GM21423 (cell line): Measurements from ENCODE around the gene SKOR1.

Source experiments
- ATAC-seq: cut with Tn5 transposase; IDR thresholded peaks from one replicate; pipeline ENCODE4 v1.9.1; 2021; ENCODE audit warnings: mild to moderate bottlenecking, moderate library complexity; ENCODE audit not compliant: unreplicated experiment

The SKOR1 gene

DNA sequence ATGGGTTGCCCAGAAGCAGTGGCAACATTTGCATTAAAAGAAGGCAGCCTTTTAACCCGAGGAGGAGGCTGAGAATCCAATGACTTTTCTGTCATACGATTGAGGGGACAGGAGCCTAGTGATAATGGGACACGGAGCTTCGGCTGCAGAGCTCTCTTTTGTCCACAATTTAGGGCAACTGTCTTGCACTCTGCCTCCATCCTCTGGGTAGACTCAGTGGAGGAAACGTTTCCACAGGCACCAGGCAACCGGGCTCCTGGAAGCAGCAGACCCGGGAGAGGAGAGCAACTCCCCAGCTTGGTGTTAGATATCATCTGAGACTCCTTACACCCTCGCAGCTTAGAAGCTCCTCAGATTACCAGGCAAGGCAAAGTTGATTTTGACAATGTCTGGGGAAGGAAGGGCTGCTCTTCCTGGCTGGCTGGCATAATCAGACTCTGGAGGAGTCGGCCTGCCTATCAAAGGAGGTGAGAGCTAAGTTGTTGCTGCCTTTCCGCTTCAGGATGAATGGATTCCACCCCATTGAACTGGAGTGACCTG lies 58.0 kb downstream of the SKOR1 start:
- no peak for ATAC-seq

DNA sequence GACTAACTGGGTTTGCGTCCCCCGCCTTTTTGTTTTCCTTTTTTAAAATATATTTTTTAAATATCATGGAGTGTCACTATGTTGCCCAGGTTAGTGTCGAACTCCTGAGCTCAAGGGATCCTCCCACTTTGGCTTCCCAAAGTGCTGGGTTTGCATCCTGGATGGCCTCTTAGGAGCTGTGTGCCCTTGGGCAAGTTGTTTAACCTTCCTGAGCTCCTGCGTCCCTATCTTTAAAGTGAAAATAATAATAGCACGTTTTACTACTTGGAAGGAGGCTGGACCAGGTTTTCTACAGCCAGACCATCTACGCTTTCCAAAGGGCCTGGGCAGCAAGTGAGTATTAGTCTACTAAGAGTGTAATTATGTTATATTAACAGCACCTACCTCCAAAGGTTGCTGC lies 58.7 kb downstream of the SKOR1 start:
- no peak for ATAC-seq
